Lower lobe of right lung (tissue), 2 donors: ENCODE results near the gene DCBLD1. TPM values are rescaled to one million over a fixed set of nuclear protein-coding genes. Genes with fewer than 3 reads are reported as not detected.

Source experiments
- ATAC-seq, 2 donors: fragments of 200-7000 bp; cut with Tn5 transposase; one replicate each; pipeline ENCODE4 v1.9.1; 2020 to 2022; ENCODE audit warnings: mild to moderate bottlenecking in 2 of 2, moderate library complexity in 2 of 2
- DNase-seq: peaks from one replicate; pipeline ENCODE4 v3.0.0-alpha.2; 2020
- H3K27ac ChIP-seq: fragments of 200-600 bp; one replicate; pipeline ENCODE4 v1.8.0; 2022
- H3K27me3 ChIP-seq: fragments of 200-600 bp; one replicate; pipeline ENCODE4 v1.8.0; 2022; ENCODE audit warnings: low read depth
- H3K36me3 ChIP-seq: fragments of 200-600 bp; one replicate; pipeline ENCODE4 v1.8.0; 2022; ENCODE audit warnings: mild to moderate bottlenecking
- H3K4me1 ChIP-seq: fragments of 200-600 bp; one replicate; pipeline ENCODE4 v1.8.0; 2022
- H3K4me3 ChIP-seq: fragments of 200-600 bp; one replicate; pipeline ENCODE4 v1.8.0; 2022; ENCODE audit warnings: mild to moderate bottlenecking
- H3K9me3 ChIP-seq: fragments of 200-600 bp; one replicate; pipeline ENCODE4 v1.8.0; 2022
- CTCF ChIP-seq: fragments of 200-600 bp; IDR thresholded peaks from one replicate; pipeline ENCODE4 v1.8.0; 2022; ENCODE audit warnings: antibody characterized with exemption, mild to moderate bottlenecking
- intact Hi-C: fragments of 100-400 bp; cut with DNase I; formaldehyde crosslinking; loops from one replicate; pipeline ENCODE4 v1.11.0; 2022
- total RNA-seq: library from RNA; stranded (reverse); fragmentation: NEBNext Ultra II Directional; extraction: Animal tissue kit (Norgen Biotek cat#: 25700); gene quantifications from one replicate; pipeline ENCODE4 v1.2.1, GENCODE V29; 2021
- donor health status: DM: no; HTN: yes; CAD: no; lungs with severe emphysema.

DCBLD1 gene
- total RNA-seq, 1 donor from 2014 or later: 18.3 TPM

- Histone ChIP-seq H3K9me3 (no peaks in the 10 kb centered on the region), H3K4me3 (no peak overlapping the region), H3K4me1 (peaks cover 8% of the 10 kb centered on the region), H3K27me3 (no peaks in the 10 kb centered on the region), H3K27ac (no peak overlapping the region), H3K36me3 (peaks cover 15% of the 10 kb centered on the region)
- intact Hi-C loops: loop anchor here (10.0 kb wide), 2 partner anchors 74 to 104 kb away; partner anchors contain the start of gene DCBLD1
- ATAC-seq (no peak), DNase-seq (no peak)
- no peak for TF ChIP-seq CTCF
Measured at GRCh38 chr6:117558818-117559217, 76.3 kb downstream of the DCBLD1 start.

DNA sequence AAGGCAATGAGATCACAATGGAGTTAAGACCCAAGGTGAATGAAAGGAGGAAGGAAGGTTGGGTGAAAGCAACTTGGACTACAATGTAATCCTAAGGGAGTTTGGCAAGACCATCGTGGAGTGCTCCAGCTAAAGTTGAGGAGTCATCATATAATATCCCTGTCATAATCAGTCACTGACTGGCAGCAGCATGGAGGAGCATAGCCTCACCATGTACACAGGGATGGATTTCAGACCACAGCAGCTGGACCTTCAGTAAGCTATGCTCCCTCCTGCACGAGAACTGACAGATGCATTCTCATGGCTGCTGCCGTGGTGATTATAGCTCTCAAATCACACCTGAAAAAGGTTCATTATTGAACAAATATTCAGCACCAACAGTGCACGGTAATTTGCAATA, 76.8 kb downstream of the DCBLD1 start:
- Histone ChIP-seq H3K4me3 (no peak overlapping the region), H3K27ac (no peak overlapping the region), H3K36me3 (peaks cover 15% of the 10 kb centered on the region), H3K9me3 (no peaks in the 10 kb centered on the region), H3K27me3 (no peaks in the 10 kb centered on the region), H3K4me1 (peaks cover 8% of the 10 kb centered on the region)
- TF ChIP-seq CTCF: no peak
- DNase-seq (no peak), ATAC-seq (no peak)
- intact Hi-C loops: loop anchor here (10.0 kb wide), 2 partner anchors 74 to 104 kb away; partner anchors contain the start of gene DCBLD1

GRCh38 chr6:117561128-117561527, 78.7 kb downstream of the DCBLD1 start:
- Histone ChIP-seq H3K36me3 (peaks cover 32% of the 10 kb centered on the region), H3K4me3 (no peak overlapping the region), H3K9me3 (no peaks in the 10 kb centered on the region), H3K27ac (no peak overlapping the region), H3K27me3 (no peaks in the 10 kb centered on the region), H3K4me1 (peaks cover under 1% of the 10 kb centered on the region)
- ATAC-seq (no peak), DNase-seq (no peak)
- intact Hi-C loops: no loop called here
- no peak for TF ChIP-seq CTCF

DNA sequence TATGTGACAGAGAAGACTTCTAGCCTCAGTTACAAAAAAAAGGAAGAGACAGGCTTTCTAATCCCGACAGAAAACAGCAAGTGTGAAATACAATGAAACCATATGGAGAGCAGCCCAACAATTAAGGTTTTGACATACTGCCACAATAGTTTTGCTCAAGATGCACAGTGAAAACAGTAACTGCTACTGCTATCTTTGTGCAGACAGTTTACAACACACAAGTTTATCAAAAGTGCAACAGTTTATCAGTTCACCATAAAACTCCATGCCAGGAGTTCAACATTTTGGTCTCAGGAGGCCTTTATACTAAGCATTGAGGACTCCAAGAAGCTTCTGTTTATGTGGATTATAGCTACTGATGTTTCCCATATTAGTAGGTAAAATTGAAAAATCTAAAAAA, 82.2 kb downstream of the DCBLD1 start:
- DNase-seq (no peak), ATAC-seq (no peak)
- Histone ChIP-seq H3K27ac (no peak overlapping the region), H3K9me3 (no peaks in the 10 kb centered on the region), H3K27me3 (no peaks in the 10 kb centered on the region), H3K4me1 (no peaks in the 10 kb centered on the region), H3K4me3 (no peak overlapping the region), H3K36me3 (peaks cover 67% of the 10 kb centered on the region)
- TF ChIP-seq CTCF: no peak
- intact Hi-C loops: no loop called here

GRCh38 chr6:117568247-117568646, 85.8 kb downstream of the DCBLD1 start:
- Histone ChIP-seq H3K36me3 (peaks cover 81% of the 10 kb centered on the region), H3K27me3 (no peaks in the 10 kb centered on the region), H3K4me1 (no peaks in the 10 kb centered on the region), H3K27ac (no peak overlapping the region), H3K9me3 (no peaks in the 10 kb centered on the region), H3K4me3 (no peak overlapping the region)
- no peak for TF ChIP-seq CTCF
- ATAC-seq: no peak
- no peak for DNase-seq
- intact Hi-C loops: no loop called here
